Panc1 (cell line): ENCODE results near the gene COL4A2. TPM values are rescaled to one million over a fixed set of nuclear protein-coding genes. Genes with fewer than 3 reads are reported as not detected.

Experiments used
- ATAC-seq: fragments of 200-7000 bp; cut with Tn5 transposase; 2 replicates; pipeline ENCODE4 v1.9.1; 2020; ENCODE audit warnings: mild to moderate bottlenecking, moderate library complexity
- BruUV-seq: library from RNA; stranded (reverse); fragments of 400-500 nt; replicated peaks from 2 replicates; lab custom pipeline; 2021; lab: Mats Ljungman, UMichigan
- CTCF ChIA-PET: fragments of 300-600 bp; sonication (Branson Sonifier 250); formaldehyde crosslinking; loops from one replicate; lab custom pipeline; 2022; ENCODE audit warnings: antibody characterized with exemption; lab: Charles Lee
- POLR2A ChIA-PET: fragments of 300-600 bp; sonication (Branson Sonifier 250); formaldehyde crosslinking; loops from one replicate; lab custom pipeline; 2022; ENCODE audit warnings: antibody characterized with exemption; lab: Charles Lee
- DNase-seq: peaks from one replicate; pipeline ENCODE4 v3.0.0-alpha.2; 2010; ENCODE audit warnings: low read depth, low spot score
- H3K27ac ChIP-seq: 2 replicates; pipeline ENCODE4 v1.5.1; 2011; ENCODE audit warnings: mild to moderate bottlenecking, low read length, inconsistent platforms
- H3K27me3 ChIP-seq: fragments of 200-500 bp; sonication (Bioruptor generic); 2 replicates; pipeline ENCODE4 v1.6.0; 2014; ENCODE audit warnings: low read length, inconsistent platforms; ENCODE audit not compliant: control insufficient read depth, insufficient read depth
- H3K36me3 ChIP-seq: fragments of 200-500 bp; sonication (Bioruptor generic); 2 replicates; pipeline ENCODE4 v1.5.1; 2014; ENCODE audit warnings: inconsistent platforms, mild to moderate bottlenecking, low read length, moderate library complexity; ENCODE audit not compliant: control insufficient read depth, insufficient read depth
- H3K4me1 ChIP-seq: 2 replicates; pipeline ENCODE4 v1.5.1; 2011; ENCODE audit warnings: inconsistent platforms, mild to moderate bottlenecking, low read length, moderate library complexity; ENCODE audit not compliant: control insufficient read depth, insufficient read depth
- H3K4me3 ChIP-seq, 2 experiments: 2 replicates each; pipeline ENCODE4 v1.5.1; 2011 to 2012; ENCODE audit warnings: low read depth in 2 of 2, low read length in 2 of 2, mild to moderate bottlenecking in 2 of 2, inconsistent platforms in 1 of 2, moderate library complexity in 1 of 2
- H3K9me3 ChIP-seq: fragments of 200-500 bp; sonication (Bioruptor generic); 2 replicates; pipeline ENCODE4 v1.5.1; 2014; ENCODE audit warnings: low read depth, mild to moderate bottlenecking, inconsistent platforms, low read length, moderate library complexity; ENCODE audit not compliant: control insufficient read depth, insufficient read depth
- CTCF ChIP-seq: fragments of 450-650 bp; IDR thresholded peaks from 2 replicates; pipeline ENCODE4 v1.5.1; 2017; ENCODE audit warnings: mild to moderate bottlenecking
- POLR2AphosphoS5 ChIP-seq: IDR thresholded peaks from 2 replicates; pipeline ENCODE4 v1.6.1; 2012; ENCODE audit warnings: mild to moderate bottlenecking, low read depth, low read length, moderate library complexity
- SIN3A ChIP-seq: IDR thresholded peaks from 2 replicates; pipeline ENCODE4 v1.6.1; 2012; ENCODE audit warnings: low read depth, mild to moderate bottlenecking, low read length, moderate library complexity, borderline replicate concordance; ENCODE audit not compliant: insufficient read depth
- TCF7L2 ChIP-seq: IDR thresholded peaks from 2 replicates; pipeline ENCODE4 v1.6.1; 2011; ENCODE audit warnings: mild to moderate bottlenecking, low read depth, low read length, inconsistent platforms
- in situ Hi-C: cut with HindIII; loops from 2 replicates; pipeline ENCODE4 v1.10.0; 2016; ENCODE audit warnings: low sequenced_read_pairs, low pct_unique_long_range_greater_than_20kb
- intact Hi-C: fragments of 100-400 bp; cut with micrococcal nuclease; formaldehyde crosslinking; loops from one replicate; pipeline ENCODE4 v1.10.0; 2022; ENCODE audit not compliant: unreplicated experiment
- total RNA-seq: library from RNA; stranded (reverse); gene quantifications from one replicate; pipeline ENCODE4 v1.2.1, GENCODE V29; 2021; ENCODE audit not compliant: unreplicated experiment
- TF ChIP-seq, protein P1 (sequence below), 2 experiments: IDR thresholded peaks; 2 replicates each; pipeline ENCODE4 v1.6.1; 2011 to 2012; ENCODE audit warnings: low read depth in 2 of 2, control low read depth in 1 of 2, low read length in 1 of 2, mild to moderate bottlenecking in 1 of 2, moderate library complexity in 1 of 2; ENCODE audit not compliant: insufficient read depth in 1 of 2

Gene COL4A2
- total RNA-seq, 1 experiment from 2014 or later, result 3.0 TPM

GRCh38 chr13:110421696-110422385 lies 114.8 kb downstream of the COL4A2 start:
- Histone ChIP-seq H3K4me1 (no peaks in the 10 kb centered on the region), H3K27ac (no peak overlapping the region), H3K4me3 (no peak overlapping the region), H3K36me3 (no peaks in the 10 kb centered on the region), H3K9me3 (no peaks in the 10 kb centered on the region), H3K27me3 (no peaks in the 10 kb centered on the region)
- BruUV-seq, result no TSS peak
- DNase-seq, result no peak
- POLR2A ChIA-PET, result no interaction called here
- no peak for TF ChIP-seq SIN3A
- TF ChIP-seq, protein P1, sequence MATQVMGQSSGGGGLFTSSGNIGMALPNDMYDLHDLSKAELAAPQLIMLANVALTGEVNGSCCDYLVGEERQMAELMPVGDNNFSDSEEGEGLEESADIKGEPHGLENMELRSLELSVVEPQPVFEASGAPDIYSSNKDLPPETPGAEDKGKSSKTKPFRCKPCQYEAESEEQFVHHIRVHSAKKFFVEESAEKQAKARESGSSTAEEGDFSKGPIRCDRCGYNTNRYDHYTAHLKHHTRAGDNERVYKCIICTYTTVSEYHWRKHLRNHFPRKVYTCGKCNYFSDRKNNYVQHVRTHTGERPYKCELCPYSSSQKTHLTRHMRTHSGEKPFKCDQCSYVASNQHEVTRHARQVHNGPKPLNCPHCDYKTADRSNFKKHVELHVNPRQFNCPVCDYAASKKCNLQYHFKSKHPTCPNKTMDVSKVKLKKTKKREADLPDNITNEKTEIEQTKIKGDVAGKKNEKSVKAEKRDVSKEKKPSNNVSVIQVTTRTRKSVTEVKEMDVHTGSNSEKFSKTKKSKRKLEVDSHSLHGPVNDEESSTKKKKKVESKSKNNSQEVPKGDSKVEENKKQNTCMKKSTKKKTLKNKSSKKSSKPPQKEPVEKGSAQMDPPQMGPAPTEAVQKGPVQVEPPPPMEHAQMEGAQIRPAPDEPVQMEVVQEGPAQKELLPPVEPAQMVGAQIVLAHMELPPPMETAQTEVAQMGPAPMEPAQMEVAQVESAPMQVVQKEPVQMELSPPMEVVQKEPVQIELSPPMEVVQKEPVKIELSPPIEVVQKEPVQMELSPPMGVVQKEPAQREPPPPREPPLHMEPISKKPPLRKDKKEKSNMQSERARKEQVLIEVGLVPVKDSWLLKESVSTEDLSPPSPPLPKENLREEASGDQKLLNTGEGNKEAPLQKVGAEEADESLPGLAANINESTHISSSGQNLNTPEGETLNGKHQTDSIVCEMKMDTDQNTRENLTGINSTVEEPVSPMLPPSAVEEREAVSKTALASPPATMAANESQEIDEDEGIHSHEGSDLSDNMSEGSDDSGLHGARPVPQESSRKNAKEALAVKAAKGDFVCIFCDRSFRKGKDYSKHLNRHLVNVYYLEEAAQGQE (IDR thresholded peaks at IDR 0.05; ENCODE audit: insufficient read depth in 1 of 2, low read depth in 2 of 2, low read length in 1 of 2), result no peak
- TF ChIP-seq CTCF, result no peak
- TF ChIP-seq POLR2AphosphoS5, result no peak
- intact Hi-C loops (no loop called here), in situ Hi-C loops (no loop called here)
- no peak for ATAC-seq
- CTCF ChIA-PET, result no interaction called here

DNA sequence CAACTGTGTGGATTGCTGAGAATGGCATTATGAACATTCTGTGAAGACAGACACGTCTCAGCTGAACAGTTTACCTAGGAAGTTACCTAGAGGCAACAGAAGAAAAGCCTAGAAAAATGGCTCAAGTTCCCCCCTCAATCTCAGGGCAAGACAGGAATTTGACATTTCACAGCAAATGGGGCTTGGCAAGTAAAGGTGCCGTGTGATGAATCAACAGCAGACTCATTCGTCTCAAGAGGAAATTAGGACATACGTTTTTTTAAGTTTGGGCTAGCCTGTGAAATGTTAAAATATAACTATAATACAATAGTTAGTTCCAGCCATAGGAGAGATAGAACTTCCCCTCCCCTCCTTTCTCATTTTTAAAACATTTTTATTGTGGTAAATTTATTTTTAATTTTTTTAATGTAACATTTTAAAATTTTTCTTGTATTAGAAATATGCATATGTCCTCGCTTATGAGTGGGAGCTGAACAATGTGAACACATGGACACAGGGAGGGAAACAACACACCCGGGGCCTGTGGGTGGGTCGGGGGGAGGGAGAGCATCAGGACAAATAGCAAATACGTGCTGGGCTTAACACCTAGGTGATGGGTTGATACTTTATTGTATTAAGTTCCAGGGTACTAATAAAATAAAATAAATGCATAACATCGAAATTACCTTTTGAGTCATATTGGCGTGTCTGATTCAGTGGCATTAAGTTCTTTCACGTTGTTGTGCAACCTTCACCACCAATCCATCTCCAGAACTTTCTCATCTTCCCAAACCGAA lies 116.0 kb downstream of the COL4A2 start:
- intact Hi-C loops (no loop called here), in situ Hi-C loops (no loop called here)
- Histone ChIP-seq H3K36me3 (no peaks in the 10 kb centered on the region), H3K4me3 (no peak overlapping the region), H3K9me3 (no peaks in the 10 kb centered on the region), H3K4me1 (no peaks in the 10 kb centered on the region), H3K27ac (no peak overlapping the region), H3K27me3 (no peaks in the 10 kb centered on the region)
- ChIA-PET CTCF (no interaction called here), POLR2A (no interaction called here)
- no TSS peak for BruUV-seq
- DNase-seq (no peak), ATAC-seq (no peak)
- TF ChIP-seq POLR2AphosphoS5 (no peak), TCF7L2 (no peak), SIN3A (no peak), CTCF (no peak)
- TF ChIP-seq, protein P1 (IDR thresholded peaks at IDR 0.05; ENCODE audit: insufficient read depth in 1 of 2, low read depth in 2 of 2, low read length in 1 of 2), result no peak
